Stimulated activated CD4-positive, alpha-beta T cell treated with anti-CD3 and anti-CD28 coated beads, Interleukin-4, amount 100 ng/mL, for 24 hours (primary cell): ENCODE measurements around the gene NKAIN4.
A peak's percentile ranks its signal among the peaks of the same experiment; 100 is the strongest.

Source experiments
- DNase-seq: peaks from one replicate; pipeline ENCODE4 v3.0.0-alpha.2; 2020

The NKAIN4 gene

DNA sequence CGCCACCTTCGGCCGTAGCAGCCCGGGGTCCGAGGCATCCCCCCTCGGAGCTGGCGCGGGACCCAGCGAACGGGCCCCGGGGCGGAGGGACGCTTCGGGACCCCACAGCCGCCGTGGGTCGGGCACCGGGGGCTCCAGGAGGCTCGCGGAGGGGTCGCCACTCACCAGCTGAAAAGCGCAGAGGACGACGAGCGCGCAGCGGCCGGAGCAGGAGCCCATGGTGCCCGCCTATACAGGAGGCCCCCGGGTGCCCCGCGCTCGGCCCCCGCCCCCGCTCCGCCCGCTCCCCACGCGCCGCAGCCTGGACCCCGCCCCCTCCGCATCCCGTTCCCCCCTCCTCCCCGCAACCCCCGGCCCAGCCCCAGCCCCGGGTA, at the start of gene NKAIN4:
NKAIN4 (minus strand) TSS at position 232 of the 374 bp plus-strand sequence; CDS start at position 219, 13 bp downstream.
- DNase-seq, result no peak

DNA sequence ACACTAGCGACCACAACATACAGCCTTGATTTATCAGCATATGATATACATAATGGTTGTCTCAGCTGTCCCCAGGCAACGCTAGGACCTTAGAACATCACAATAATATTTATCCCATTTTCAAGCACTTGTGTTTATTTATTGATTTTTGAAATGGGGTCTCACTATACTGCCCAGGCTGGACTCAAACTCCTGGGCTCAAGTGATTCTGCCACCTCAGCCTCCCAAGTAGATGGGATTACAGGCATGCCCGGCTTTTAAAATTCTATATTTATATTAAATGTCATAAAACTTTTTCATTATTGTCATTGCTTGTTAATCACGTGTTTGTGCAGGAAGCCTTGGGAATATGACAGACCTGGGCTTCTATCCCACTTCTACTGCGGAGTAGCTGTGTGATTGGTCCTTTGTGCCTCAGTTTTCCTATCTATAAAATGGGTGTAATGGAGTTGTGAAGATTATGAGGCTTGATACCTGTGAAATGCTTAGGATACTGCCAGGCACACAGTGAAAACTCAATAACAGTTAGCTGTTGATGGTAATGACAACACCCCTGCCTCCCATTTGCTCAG, 48.9 kb upstream of the NKAIN4 start:
- no peak for DNase-seq

- DNase-seq, result no peak
These were observed 47.4 kb upstream of the NKAIN4 start for GRCh38 chr20:63301671-63302070.

GRCh38 chr20:63298731-63299312, 44.6 kb upstream of the NKAIN4 start:
- no peak for DNase-seq

GRCh38 chr20:63297796-63298572, 43.7 kb upstream of the NKAIN4 start:
- no peak for DNase-seq

DNA sequence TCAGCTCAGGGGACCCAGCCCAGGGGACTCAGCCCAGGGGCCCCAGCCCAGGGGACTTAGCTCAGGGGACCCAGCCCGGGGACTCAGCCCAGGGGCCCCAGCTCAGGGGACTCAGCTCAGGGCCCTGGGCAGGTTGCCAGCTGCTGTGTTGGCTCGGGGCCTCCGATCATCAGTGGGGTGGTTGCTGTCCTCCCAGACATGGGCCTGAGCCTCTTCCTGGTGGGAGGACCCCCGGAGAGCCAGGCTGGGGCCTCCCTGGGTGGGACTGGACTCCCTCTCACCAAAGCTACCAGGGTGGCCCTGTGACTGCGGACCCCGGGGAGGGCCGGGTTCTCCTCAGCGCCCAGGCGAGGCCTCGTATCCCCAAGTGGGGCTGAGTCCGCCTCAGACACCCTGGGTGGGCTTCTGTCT, 43.1 kb upstream of the NKAIN4 start:
- DNase-seq, result no peak

GRCh38 chr20:63296531-63297299, 42.5 kb upstream of the NKAIN4 start:
- no peak for DNase-seq

DNA sequence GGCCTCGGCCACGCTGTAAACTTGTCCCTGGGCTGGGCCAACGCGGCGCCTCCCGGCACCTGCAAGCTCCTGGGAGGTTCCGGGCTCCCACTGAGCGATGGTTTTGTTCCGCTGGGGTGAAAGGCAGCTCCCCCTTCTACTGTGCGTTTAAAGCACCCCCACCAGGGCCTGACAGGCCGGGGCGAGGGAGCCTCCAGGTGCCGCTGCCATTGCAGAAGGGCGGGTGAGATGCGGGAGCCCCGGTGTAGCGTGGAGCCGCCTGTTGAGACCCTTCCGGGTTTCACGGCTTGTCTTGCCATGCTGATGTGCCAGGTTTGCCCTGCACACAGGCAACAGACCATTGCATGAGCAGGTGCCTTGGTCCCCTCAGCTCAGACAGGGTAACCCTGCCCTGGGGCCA, 41.6 kb upstream of the NKAIN4 start:
- DNase-seq, result no peak

DNA sequence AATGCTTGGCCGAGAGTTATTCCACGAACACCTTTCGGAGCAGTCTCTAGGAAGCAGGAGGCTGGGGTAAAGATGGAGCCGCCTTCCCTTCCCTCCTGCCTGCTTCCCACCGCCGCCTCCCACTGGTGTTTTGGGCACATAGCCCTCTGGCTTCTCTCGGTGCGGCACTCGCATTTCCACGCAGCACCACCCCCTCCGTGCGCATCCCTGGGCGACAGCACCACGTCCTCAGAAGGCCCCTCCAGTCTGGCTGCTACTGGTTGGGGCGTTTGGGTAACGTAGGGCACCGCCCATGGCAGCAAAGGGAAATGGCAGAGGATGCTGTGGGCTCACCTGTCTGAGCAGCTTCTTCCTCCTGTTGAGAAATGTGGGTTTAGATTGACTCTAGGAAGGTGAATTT, 41.2 kb upstream of the NKAIN4 start:
- DNase-seq, result no peak

DNA sequence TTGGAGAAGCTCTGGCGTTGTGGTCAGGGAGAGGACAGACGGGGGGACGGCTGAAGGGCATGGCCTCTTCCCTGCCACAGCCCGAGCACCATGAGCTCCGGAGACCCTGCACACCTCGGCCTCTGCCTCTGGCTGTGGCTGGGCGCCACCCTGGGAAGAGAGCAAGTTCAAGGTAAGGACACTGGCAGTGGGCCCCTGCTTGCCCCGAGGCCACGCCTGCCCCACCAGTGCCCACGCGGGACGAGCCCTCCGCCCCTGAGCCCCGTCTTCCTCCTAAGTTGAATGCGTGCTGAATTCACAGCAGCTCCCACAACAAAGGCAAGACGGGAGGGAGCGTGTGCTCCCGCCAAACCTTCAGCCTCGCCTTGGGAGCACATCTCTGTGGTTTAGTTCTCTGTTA, 40.8 kb upstream of the NKAIN4 start:
- DNase-seq, result no peak

DNA sequence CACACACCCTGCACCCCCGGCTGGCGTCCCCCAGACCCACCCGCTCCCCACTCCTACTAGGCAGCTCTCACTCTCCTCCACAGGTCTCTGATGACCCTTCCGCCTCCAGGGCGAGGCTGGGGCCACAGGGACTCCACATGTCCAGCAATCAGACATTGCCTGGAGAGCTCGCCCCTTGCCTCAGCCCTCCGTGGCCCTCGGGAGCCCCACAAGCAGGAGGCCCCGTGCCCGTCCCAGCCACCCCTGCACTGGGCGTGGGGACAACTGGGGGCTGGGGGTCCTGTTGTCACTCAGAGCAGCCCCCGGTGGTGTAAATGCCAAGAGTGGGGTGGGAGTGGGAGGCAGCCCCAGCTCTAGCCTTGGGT, 40.3 kb upstream of the NKAIN4 start:
- DNase-seq, result no peak

GRCh38 chr20:63293871-63294535, 39.7 kb upstream of the NKAIN4 start:
- no peak for DNase-seq

DNA sequence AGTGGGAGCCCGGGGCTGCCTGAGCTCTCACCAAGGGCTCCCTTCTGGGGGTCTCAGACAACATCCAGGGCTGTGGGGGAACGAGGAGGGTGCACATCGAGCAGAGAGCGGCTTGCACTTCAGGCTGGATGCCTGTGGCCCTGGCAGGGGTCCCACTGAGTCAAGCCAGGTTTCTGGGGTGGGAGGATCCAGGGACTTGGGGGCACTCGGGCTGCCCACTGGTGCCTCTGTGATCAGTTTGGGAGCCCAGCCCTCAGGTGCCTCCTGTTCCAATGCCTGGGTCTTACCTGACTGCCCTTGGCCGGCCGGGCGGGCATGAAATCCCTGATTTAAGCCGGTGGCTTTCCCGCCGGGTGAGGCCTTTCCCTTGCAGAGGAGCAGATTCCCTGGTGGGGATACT, 39.2 kb upstream of the NKAIN4 start:
- no peak for DNase-seq

DNA sequence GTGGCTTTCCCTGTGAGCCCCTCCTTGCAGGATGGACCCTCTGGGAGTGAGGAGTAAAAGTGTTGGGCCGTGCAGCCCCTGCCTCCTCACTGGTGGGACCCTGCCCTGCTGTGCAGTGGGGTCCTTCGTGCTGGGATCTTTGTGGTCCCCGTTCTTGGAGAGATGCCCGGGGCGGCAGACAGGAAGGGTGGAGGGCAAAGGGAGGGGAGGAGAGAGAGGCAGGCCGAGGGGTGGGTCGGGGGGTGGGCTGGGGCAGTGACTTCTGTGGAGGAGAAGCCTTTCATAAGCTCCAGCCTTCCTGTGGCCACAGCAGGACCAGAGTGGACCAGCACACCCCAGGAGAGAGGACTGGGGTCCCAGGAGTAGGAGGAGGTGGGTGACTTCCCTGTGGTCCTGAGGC, 38.6 kb upstream of the NKAIN4 start, which contains the start of gene COL20A1:
COL20A1 (plus strand) TSS at position 283 of the 400 bp plus-strand sequence. CDS start 1,922 bp downstream, outside the sequence.
- DNase-seq, result no peak

- no peak for DNase-seq
These were observed 38.0 kb upstream of the NKAIN4 start for GRCh38 chr20:63292292-63292701.

DNA sequence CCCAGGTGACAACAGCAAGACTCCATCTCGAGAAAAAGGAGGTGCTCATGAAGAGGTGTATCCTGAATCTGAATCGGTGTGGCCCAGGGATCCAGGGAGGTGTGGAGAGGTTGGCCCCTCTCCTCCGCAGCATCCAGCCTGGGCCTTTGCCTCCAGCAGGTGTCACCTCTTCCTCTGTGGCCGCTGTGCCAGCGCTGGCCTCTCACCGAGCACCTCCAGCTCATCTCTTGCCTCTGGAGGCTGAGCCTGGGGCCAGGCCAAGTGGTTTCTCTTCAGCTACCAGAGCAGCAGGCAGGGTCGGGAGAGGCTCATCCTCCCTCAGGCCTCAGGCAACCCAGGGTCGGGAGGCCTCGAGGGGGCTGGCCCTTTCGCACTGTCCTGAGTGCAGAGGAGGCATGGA, 37.5 kb upstream of the NKAIN4 start:
- DNase-seq, result no peak

DNA sequence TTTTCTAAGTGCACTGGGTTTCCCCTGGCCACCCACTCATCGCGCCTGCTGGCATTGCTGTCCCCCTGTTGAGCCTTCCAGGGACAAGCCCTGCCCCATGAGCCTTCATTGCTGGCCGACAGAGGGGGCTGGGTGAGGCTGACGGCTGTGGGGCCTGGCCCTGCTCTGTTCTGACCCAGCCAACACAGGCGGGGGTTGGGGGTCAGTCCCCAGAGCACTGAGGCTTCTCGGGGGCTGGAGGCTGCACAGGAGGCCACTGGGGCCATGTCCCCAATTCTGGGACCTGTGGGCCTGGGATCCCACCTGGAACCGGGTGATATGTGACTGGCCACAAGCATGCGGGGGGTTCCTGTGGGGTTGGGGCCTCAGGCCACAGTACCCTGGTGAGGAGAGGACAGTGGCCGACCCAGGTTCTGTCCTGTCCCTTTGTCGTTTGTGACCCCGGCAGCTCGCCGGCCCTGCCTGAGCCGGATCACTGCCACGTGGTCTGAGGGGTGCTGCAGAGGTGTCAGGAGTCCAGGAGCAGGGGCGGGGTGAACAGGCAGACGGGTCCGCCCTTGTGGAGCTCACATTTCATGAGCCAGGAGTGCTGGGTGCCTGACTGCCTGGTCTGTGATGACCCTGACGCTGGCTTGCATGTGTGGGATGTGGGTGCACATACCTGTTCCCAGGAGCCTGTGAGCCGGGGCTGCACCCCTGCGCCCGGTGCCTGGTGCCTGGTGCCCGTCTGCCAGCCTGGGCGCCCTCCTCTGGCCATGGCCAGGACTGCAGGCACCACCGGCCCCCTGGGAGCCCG, 36.6 kb upstream of the NKAIN4 start:
- peak; percentile 67 for DNase-seq

DNA sequence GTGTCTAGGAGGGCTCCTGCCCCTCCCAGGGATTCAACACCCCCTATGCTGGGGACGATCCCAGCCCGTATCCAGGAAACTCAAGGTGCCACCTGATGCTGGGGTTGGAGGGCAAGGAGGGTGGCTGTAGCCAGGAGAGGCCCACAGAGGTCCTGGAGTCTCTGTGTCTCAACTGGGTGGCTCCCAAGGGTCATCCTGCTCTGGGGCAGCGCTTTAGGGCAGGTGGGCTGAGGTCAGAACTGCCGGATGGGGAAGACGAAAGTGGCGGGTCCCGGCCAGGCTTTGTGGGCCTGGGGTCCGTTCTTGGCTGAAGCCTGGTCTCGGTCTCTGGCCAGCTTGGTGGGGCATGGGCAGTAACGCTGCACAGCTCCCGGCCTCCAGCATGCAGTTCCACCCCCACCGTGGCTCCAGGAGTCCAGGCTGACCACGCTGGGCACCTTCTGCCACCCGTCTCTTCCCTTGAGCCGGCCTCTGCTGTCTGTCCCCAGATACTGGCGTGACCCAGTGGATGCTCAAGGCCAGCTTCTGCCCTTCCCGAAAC, 35.9 kb upstream of the NKAIN4 start:
- DNase-seq, result no peak

DNA sequence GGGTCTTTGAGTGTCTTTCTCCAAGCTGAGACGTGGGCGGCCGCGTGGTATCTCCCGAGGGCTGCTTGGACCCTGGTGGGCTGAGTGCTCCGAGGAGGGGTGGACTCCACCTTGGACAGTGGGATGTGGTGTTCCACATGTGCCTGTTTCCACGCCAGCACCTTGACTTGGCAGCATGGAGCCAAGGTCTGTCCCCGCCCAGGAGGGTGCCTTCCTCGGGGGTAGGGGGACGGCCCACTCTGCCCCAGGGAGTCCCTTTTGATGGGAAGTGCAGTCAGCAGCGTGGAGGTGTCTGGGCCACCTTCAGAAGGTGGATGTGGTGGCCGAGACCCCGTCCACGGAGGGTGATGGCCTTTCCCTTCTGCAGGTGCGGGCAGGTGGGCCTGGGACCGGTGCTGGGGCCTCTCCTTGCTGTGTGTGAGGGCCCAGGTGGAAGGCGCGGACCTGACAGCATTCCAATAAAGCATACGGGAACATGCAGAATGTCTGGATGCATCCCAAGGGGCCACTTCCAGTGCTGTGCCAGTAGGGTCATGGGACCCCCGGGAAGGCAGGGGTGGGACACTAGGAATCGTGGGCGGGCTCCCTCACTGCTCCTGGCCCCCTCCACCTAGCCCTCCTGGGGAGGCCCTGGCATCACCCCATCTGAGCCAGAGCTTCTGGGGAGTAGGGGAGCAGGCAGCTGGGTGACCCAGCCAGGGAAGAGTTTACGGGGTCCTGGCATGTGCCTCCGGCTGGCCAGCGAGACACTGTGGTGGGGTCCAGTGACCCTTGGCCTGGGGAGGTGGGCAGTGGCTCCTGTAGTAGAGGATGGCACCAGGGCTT, 35.3 kb upstream of the NKAIN4 start:
- no peak for DNase-seq

- no peak for DNase-seq
These were observed 34.5 kb upstream of the NKAIN4 start for GRCh38 chr20:63288581-63289251.
